Ascending aorta (tissue), 2 donors: ENCODE results near the gene KRTAP4-3. TPM values are rescaled to one million over a fixed set of nuclear protein-coding genes. Genes with fewer than 3 reads are reported as not detected.
"Not testable (repeated sequence)": the region's sequence is repeated elsewhere in the genome, so short reads cannot be mapped to it uniquely, and the experiment has no call there.

Source experiments
- DNase-seq, 2 donors: peaks; one replicate each; pipeline ENCODE4 v3.0.0-alpha.2; 2019; ENCODE audit warnings: low spot score in 2 of 2
- H3K27ac ChIP-seq, 2 donors: fragments of 200-600 bp; sonication (generic); one replicate each; pipeline ENCODE4 v1.5.1; 2016 to 2017; ENCODE audit warnings: mild to moderate bottlenecking in 1 of 2
- H3K27me3 ChIP-seq: fragments of 200-600 bp; sonication (generic); one replicate; pipeline ENCODE4 v1.5.1; 2017
- H3K36me3 ChIP-seq, 2 donors: fragments of 200-600 bp; sonication (generic); one replicate each; pipeline ENCODE4 v1.5.1; 2016
- H3K4me1 ChIP-seq, 2 donors: fragments of 200-600 bp; sonication (generic); one replicate each; pipeline ENCODE4 v1.5.1; 2016 to 2017; ENCODE audit warnings: mild to moderate bottlenecking in 1 of 2
- H3K4me3 ChIP-seq, 2 donors: fragments of 200-600 bp; sonication (generic); one replicate each; pipeline ENCODE4 v1.5.1; 2016 to 2017; ENCODE audit warnings: mild to moderate bottlenecking in 1 of 2
- H3K9me3 ChIP-seq, 2 donors: fragments of 200-600 bp; sonication (generic); one replicate each; pipeline ENCODE4 v1.5.1; 2016
- CTCF ChIP-seq, 3 experiments: fragments of 200-600 bp in 2 of 3; fragments of 450-650 bp in 1 of 3; sonication (generic) in 2 of 3; IDR thresholded peaks; one replicate each; pipeline ENCODE4 v1.5.1; 2016 to 2019; ENCODE audit warnings: antibody characterized with exemption in 3 of 3, mild to moderate bottlenecking in 1 of 3, moderate library complexity in 1 of 3
- intact Hi-C: fragments of 100-400 bp; cut with DNase I; formaldehyde crosslinking; loops from one replicate; pipeline ENCODE4 v1.15.1; 2023
- total RNA-seq: library from RNA; depleted of rRNA; stranded (reverse); fragments of >200 nt; gene quantifications from one replicate; pipeline ENCODE4 v1.1.0, GENCODE V29; 2016

KRTAP4-3 gene
- total RNA-seq, 1 donor from 2014 or later: not detected

DNA sequence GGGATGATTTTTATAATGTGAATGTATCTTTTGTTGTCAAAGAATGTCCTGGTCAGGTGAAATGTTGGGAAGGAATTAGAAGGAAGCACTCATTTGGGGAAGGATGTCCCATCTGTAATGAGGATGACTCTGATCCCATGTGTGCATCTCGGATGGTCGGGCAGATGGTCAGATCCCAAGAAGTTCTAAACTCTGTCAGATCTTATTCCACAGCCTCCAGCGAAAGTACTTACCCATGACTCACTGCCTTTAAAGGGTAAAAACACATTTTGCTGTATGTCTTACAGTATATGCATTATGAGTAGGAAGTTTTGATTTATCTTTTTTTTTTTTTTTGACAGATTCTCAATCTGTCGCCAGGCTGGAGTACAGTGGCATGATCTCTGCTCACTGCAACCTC is 49.3 kb downstream of the KRTAP4-3 start:
- TF ChIP-seq CTCF (IDR thresholded peaks at IDR 0.05): no peak
- Histone ChIP-seq H3K27me3 (no peaks in the 10 kb centered on the region), H3K4me3 (no peak overlapping the region), H3K4me1 (no peaks in the 10 kb centered on the region), H3K36me3 (no peaks in the 10 kb centered on the region), H3K9me3 (no peaks in the 10 kb centered on the region), H3K27ac (no peak overlapping the region)
- intact Hi-C loops: no loop called here
- no peak for DNase-seq

- H3K36me3 ChIP-seq, H3K4me3 ChIP-seq, H3K9me3 ChIP-seq, H3K27me3 ChIP-seq, H3K4me1 ChIP-seq, intact Hi-C loops, H3K27ac ChIP-seq, DNase-seq: not testable (repeated sequence)
These were observed 50.1 kb downstream of the KRTAP4-3 start, which contains the start of gene KRTAP4-11 for GRCh38 chr17:41117846-41118386. Gene KRTAP4-11 (minus strand): TSS chr17:41118373. CDS start chr17:41118315, 58 bp downstream.

Other genes starting within 250 kb of the KRTAP4-3 start
- gene KRT23, start 230.6 kb downstream of the KRTAP4-3 start, total RNA-seq: not detected
- not detected for gene KRT39, start 201.3 kb downstream of the KRTAP4-3 start, total RNA-seq
- gene KRT40, start 183.9 kb downstream of the KRTAP4-3 start, total RNA-seq: not detected
- gene KRTAP3-3, start 174.1 kb downstream of the KRTAP4-3 start, total RNA-seq: not detected
- gene KRTAP3-2, start 168.3 kb downstream of the KRTAP4-3 start, total RNA-seq: not detected
- gene KRTAP3-1, start 159.1 kb downstream of the KRTAP4-3 start, total RNA-seq: not detected
- gene KRTAP1-5, start 141.0 kb downstream of the KRTAP4-3 start, total RNA-seq: not detected
- gene KRTAP1-4, start 138.0 kb downstream of the KRTAP4-3 start, total RNA-seq: not detected
- not detected for gene KRTAP1-3, start 133.3 kb downstream of the KRTAP4-3 start, total RNA-seq
- gene KRTAP1-1, start 126.8 kb downstream of the KRTAP4-3 start, total RNA-seq: not detected
- gene KRTAP2-1, start 120.9 kb downstream of the KRTAP4-3 start, total RNA-seq: not detected
- not detected for gene KRTAP2-2, start 113.0 kb downstream of the KRTAP4-3 start, total RNA-seq
- gene KRTAP2-3, start 108.1 kb downstream of the KRTAP4-3 start, total RNA-seq: not detected
- not detected for gene KRTAP2-4, start 102.3 kb downstream of the KRTAP4-3 start, total RNA-seq
- gene KRTAP4-7, start 84.1 kb downstream of the KRTAP4-3 start, total RNA-seq: not detected
- not detected for gene KRTAP4-8, start 70.1 kb downstream of the KRTAP4-3 start, total RNA-seq
- gene KRTAP4-16, start 66.0 kb downstream of the KRTAP4-3 start, total RNA-seq: not detected
- not detected for gene KRTAP4-9, start 62.8 kb downstream of the KRTAP4-3 start, total RNA-seq
- gene KRTAP4-11, start 49.8 kb downstream of the KRTAP4-3 start, total RNA-seq: not detected
- gene KRTAP4-12, start 44.0 kb downstream of the KRTAP4-3 start, total RNA-seq: not detected
- gene KRTAP4-6, start 27.7 kb downstream of the KRTAP4-3 start, total RNA-seq: not detected
- not detected for gene KRTAP4-5, start 18.4 kb downstream of the KRTAP4-3 start, total RNA-seq
- not detected for gene KRTAP4-4, start 7.5 kb downstream of the KRTAP4-3 start, total RNA-seq
- gene KRTAP4-2, start 10.0 kb upstream of the KRTAP4-3 start, total RNA-seq: not detected
- gene KRTAP4-1, start 16.7 kb upstream of the KRTAP4-3 start, total RNA-seq: not detected
- not detected for gene KRTAP9-1, start 21.7 kb upstream of the KRTAP4-3 start, total RNA-seq
- not detected for gene KRTAP9-2, start 58.4 kb upstream of the KRTAP4-3 start, total RNA-seq
- gene KRTAP9-3, start 64.2 kb upstream of the KRTAP4-3 start, total RNA-seq: not detected
- gene KRTAP9-8, start 69.8 kb upstream of the KRTAP4-3 start, total RNA-seq: not detected
- not detected for gene KRTAP9-4, start 81.5 kb upstream of the KRTAP4-3 start, total RNA-seq
- gene KRTAP9-9, start 87.2 kb upstream of the KRTAP4-3 start, total RNA-seq: not detected
- gene KRTAP9-6, start 97.2 kb upstream of the KRTAP4-3 start, total RNA-seq: not detected
- gene KRTAP9-7, start 107.5 kb upstream of the KRTAP4-3 start, total RNA-seq: not detected
- gene KRTAP29-1, start 134.6 kb upstream of the KRTAP4-3 start, total RNA-seq: not detected
- not detected for gene KRTAP16-1, start 141.1 kb upstream of the KRTAP4-3 start, total RNA-seq
- gene KRTAP17-1, start 147.5 kb upstream of the KRTAP4-3 start, total RNA-seq: not detected
- not detected for gene KRT33A, start 182.6 kb upstream of the KRTAP4-3 start, total RNA-seq
- gene KRT33B, start 201.6 kb upstream of the KRTAP4-3 start, total RNA-seq: not detected
- not detected for gene KRT34, start 214.1 kb upstream of the KRTAP4-3 start, total RNA-seq
- gene KRT31, start 229.4 kb upstream of the KRTAP4-3 start, total RNA-seq: not detected